ENCODE measurements around the gene LMOD2.

Gene LMOD2

DNA sequence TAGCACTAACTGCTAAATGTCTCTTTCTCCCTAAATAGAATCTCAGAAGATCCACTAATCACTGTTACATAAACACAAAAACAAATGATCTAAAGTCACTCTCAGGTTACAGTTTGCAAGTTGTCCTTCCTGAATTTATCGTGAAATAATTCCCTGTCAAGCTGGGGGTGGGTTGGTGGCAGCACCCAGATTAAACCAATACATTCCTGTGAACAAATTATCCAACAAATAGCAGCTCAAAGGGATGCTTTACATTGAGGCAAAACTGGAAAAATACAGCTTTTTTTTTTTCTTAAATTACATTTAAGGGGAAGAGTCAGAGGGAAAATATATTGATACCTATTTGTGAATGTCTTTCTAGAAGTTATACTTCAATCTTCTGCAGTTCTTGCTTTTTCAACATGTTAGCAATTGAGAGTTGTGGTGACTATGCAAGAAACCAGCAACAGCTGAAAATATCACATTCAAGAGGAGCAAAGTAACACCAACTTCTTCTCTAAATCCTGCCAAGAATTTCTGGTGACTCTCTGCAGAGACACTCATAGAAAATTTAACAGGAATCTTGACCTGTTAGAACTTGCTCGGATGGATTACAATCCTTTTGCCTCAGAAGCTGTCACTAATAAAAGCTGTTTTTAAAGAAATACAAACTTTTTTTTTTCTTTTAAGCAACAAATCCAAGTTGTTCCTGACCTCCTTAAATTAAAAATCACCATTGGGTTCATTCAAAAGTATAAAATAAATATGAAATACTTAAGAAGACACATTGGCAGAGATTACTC lies 18.9 kb downstream of the LMOD2 start:
- DNase-seq: no peak

DNA sequence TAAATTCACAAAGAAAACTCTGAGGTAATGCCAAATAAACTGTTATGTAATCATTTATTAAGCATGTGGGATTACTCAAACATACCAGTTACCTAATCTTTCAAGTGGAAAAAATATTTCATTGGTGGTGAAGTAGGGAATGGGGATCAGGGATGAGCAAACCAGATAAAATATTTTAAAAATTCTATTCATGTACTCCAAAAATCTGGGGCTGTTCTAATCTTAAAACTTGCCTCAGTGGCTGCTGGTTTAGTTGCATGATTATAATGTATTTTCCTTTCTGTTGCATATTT lies 19.5 kb downstream of the LMOD2 start:
- no peak for DNase-seq

- no peak for DNase-seq
Observed at GRCh38 chr7:123677061-123677715, 21.5 kb downstream of the LMOD2 start.

DNA sequence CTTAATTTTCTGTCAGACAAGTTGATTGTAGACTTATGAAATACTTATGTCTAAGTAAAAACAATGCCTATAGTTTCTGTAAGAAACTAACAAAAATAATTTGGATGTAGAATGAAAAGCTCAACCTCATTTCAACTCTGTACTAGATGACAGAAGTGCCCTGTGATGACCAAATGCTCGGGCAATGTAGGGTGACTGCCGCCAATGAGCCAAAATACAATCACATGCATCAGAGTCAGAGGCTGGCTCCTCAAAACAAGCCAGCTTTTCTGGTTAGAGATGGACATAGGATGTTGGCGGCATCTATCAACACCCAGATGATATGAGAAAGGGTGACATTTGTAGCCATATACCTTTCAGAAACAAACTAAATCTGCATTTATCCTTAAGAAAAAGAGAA lies 23.9 kb downstream of the LMOD2 start:
- no peak for DNase-seq

- DNase-seq: no peak
Observed at GRCh38 chr7:123680580-123680979, 24.9 kb downstream of the LMOD2 start.

- DNase-seq: no peak
Observed at GRCh38 chr7:123681561-123681960, 25.9 kb downstream of the LMOD2 start.

- no peak for DNase-seq
Observed at GRCh38 chr7:123682690-123683089, 27.0 kb downstream of the LMOD2 start.

GRCh38 chr7:123687161-123687560 lies 31.5 kb downstream of the LMOD2 start:
- DNase-seq: no peak

DNA sequence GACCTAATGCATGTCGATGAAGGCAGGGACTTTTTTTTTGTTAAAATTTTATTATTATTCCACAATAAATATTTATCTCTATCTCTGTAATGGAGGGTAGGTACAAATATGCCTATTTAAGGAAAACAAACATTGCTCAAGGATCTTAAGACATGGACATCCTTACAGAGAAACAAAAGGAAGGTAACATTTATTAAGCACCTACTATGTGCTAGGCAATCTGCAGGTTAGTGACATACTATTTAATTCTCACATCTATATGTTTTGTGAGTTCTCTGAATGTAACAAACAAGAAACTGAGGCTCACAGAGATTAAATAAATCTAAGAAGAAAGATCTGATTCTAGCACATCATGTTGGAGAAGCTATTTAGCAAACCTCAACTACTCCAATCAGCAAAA lies 32.1 kb downstream of the LMOD2 start:
- DNase-seq: no peak

- DNase-seq: no peak
Observed at GRCh38 chr7:123689250-123689649, 33.6 kb downstream of the LMOD2 start.

DNA sequence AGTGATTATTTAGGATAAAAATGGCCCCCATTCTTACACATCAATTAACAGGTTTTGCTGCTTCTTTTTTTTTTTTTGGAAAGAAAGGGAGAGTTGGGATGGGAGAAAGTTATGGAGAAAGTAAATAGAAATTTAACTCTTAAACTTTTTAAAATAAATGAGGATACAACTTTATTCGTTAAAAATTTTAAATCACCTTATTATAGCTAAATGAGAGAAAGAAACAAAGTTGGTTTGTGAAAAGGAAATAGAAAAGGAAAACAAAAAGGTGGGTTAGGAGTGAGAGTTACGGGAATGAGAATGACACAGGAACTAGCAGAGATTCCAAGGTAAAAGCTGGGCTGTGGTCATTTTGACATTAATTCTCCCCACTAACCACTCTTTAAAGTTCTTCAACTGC lies 34.9 kb downstream of the LMOD2 start:
- DNase-seq: no peak

GRCh38 chr7:123692471-123692877 lies 36.8 kb downstream of the LMOD2 start:
- no peak for DNase-seq

GRCh38 chr7:123695944-123696677 lies 40.4 kb downstream of the LMOD2 start:
- no peak for DNase-seq

- DNase-seq: no peak
Observed at GRCh38 chr7:123705211-123705901, 49.7 kb downstream of the LMOD2 start.

- no peak for DNase-seq
Observed at GRCh38 chr7:123709525-123709924, 53.9 kb downstream of the LMOD2 start.

- no peak for DNase-seq
Observed at GRCh38 chr7:123710683-123711082, 55.0 kb downstream of the LMOD2 start.

DNA sequence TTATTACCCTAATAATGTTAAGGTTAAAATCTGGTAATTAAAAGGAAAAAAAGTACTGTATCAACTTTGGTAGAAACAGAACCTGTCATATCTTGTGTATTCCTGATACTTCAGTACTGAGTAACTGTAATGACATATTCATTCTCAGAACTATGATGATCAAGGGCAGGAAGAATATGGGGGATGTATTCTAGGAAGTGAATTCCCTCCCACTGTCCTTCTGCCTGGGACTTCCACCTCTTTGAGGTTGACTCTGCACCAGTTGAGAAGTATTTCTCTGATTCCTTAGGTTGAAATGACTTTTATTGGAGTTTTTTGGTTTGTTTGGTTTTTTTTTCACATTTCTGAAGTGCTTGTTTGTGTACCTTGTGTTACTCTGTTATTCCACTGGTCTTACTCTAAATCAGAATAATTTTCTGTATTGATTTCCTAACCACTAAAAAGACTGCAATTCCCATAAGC lies 56.2 kb downstream of the LMOD2 start:
- DNase-seq: no peak

DNA sequence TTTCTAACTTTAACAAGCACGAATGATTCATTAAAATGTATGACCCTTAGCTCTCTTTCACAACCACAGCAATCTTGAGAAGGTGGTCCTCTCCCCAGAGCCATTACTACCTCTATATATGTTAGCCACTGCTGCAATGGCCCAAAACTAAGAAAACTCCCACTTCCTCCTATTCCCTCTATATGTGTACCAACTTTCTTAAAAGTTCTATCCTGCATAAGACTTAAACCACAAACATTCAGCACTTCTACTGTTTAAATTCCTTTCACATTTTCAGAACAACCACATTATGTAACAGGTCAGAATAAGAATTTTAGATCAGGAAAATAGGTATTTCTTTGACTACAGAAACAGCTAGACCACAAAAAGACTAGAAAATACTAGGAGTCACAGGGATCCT lies 57.0 kb downstream of the LMOD2 start:
- no peak for DNase-seq

Data from stimulated activated CD4-positive, alpha-beta T cell treated with anti-CD3 and anti-CD28 coated beads, Interleukin-2, amount 100 ng/mL, for 48 hours (primary cell).